ENCODE data around the gene TP53BP2.
"Not testable (repeated sequence)": the region's sequence is repeated elsewhere in the genome, so short reads cannot be mapped to it uniquely, and the experiment has no call there.

The TP53BP2 gene

DNA sequence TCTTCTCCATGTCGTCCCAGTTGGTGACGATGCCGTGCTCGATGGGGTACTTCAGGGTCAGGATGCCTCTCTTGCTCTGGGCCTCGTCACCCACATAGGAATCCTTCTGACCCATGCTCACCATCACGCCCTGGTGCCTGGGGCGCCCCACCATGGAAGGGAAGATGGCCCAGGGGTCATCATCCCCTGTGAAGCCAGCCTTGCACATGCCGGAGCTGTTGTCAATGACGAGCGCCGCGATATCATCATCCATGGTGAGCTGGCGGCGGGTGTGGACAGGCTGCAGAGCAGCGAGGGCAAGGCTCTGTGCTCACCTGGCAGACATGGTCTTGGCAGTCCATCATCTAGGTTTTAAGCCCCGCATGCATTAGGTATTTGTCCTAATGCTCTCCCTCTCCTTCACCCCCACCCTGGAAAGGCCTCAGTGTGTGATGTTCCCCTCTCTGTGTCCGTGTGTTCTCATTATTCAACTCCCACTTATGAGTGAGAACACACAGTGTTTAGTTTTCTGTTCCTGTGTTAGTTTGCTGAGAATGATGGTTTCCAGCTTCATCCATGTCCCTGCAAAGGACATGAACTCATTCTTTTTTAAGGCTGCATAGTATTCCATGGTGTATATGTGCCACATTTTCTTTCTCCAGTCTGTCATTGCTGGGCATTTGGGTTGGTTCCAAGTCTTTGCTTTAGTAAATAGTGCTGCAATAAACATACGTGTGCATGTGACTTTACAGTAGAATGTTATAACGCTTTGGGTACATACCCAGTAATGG is 19.0 kb upstream of the TP53BP2 start:
- H3K9me3 Mint-ChIP-seq, H3K4me3 Mint-ChIP-seq, H3K36me3 Mint-ChIP-seq, H3K27ac Mint-ChIP-seq, H3K27me3 Mint-ChIP-seq, H3K4me1 Mint-ChIP-seq: not testable (repeated sequence)

DNA sequence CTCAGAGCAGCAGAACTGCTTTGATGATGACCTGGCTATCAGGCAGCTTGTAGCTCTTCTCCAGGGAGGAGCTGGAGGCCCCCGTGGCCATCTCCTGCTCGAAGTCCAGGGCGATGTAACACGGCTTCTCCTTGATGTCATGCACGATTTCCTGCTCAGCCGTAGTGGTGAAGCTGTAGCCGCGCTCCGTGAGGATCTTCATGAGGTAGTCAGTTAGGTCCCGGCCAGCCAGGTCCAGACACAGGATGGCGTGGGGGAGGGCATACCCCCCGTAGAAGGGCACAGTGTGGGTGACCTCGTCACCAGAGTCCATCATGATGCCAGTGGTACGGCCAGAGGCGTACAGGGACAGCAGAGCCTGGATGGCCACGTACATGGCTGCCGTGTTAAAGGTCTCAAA is 18.3 kb upstream of the TP53BP2 start:
- no peaks in the 10 kb centered on the region for H3K4me1 Mint-ChIP-seq
- no peak overlapping the region for H3K4me3 Mint-ChIP-seq
- H3K27me3 Mint-ChIP-seq: no peaks in the 10 kb centered on the region

DNA sequence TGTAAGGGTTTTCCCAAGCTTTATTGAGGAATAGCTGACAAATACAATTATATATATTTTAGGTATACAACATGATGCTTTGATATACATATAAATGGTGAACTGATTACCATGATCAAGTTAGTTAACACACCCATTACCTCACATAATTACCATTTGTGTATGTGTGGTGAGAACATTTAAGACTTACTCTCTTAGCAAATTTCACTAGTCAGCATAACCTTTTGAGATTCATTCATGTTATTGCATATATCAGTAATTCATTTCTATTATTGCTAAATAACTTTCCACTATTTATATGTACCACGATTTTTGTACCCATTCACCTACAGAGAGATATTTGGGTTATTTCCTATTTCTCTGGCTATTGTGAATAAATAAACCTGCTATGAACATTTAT is 16.2 kb upstream of the TP53BP2 start:
- H3K27ac Mint-ChIP-seq: no peak overlapping the region
- no peaks in the 10 kb centered on the region for H3K27me3 Mint-ChIP-seq
- H3K4me1 Mint-ChIP-seq: no peaks in the 10 kb centered on the region
- no peak overlapping the region for H3K4me3 Mint-ChIP-seq
- H3K9me3 Mint-ChIP-seq: no peaks in the 10 kb centered on the region
- no peaks in the 10 kb centered on the region for H3K36me3 Mint-ChIP-seq

More for the DNA sequence above, 18.3 kb upstream of the TP53BP2 start:
- Mint-ChIP-seq H3K27ac (no peak overlapping the region), H3K9me3 (no peaks in the 10 kb centered on the region), H3K36me3 (no peaks in the 10 kb centered on the region)

DNA sequence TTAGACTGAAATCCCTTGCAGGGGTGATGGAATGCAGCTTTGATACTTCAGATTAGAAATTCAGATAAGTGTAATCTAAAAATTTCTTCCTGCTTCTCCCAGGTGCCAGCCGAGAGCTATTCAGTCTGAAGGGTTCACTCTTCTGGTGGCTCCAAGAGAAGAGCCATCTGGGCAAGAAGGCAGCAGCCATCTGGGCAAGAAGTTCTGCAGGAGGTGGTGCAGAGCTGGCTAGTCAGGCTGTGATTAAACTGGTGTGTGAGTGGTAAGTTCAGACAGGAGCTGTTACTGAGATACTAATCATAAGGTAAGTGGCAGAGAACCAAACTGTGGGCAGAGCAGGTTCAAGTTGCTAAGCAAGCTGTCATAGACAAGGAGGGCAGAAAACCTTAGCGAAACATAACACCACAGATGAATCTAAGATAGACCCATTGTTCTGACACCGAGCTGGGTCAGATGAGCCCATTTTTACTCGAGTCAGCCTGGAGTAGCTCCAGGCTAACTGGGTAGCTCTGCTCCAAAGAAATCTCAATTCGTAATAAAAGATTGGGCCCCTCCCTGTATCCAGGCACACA is 14.4 kb upstream of the TP53BP2 start:
- H3K4me3 Mint-ChIP-seq: no peak overlapping the region
- no peaks in the 10 kb centered on the region for H3K4me1 Mint-ChIP-seq
- no peaks in the 10 kb centered on the region for H3K36me3 Mint-ChIP-seq
- H3K9me3 Mint-ChIP-seq: no peaks in the 10 kb centered on the region
- no peak overlapping the region for H3K27ac Mint-ChIP-seq
- H3K27me3 Mint-ChIP-seq: no peaks in the 10 kb centered on the region

DNA sequence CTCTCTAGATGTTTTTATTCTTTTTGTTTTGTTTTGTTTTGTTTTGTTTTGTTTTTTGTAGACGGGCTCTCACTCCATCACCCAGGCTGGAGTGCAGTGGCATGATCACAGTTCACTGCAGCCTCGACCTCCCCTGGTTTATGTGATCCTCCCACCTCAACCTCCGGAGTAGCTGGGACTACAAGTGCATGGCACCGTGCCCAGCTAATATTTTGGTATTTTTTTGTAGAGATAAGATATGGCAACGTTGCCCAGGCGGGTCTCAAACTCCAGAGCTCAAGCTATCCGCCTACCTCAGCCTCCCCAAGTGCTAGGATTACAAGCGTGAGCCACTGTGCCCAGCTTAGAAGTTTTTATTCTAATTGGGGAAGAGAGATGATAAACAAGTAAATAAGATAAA is 13.3 kb upstream of the TP53BP2 start:
- no peaks in the 10 kb centered on the region for H3K36me3 Mint-ChIP-seq

GRCh38 chr1:223856386-223856785 is 10.6 kb upstream of the TP53BP2 start:
- H3K9me3 Mint-ChIP-seq: no peaks in the 10 kb centered on the region
- no peak overlapping the region for H3K27ac Mint-ChIP-seq
- H3K36me3 Mint-ChIP-seq: no peaks in the 10 kb centered on the region
- no peaks in the 10 kb centered on the region for H3K4me1 Mint-ChIP-seq
- H3K4me3 Mint-ChIP-seq: no peak overlapping the region
- H3K27me3 Mint-ChIP-seq: no peaks in the 10 kb centered on the region

More for the DNA sequence above, 13.3 kb upstream of the TP53BP2 start:
- no peaks in the 10 kb centered on the region for H3K4me1 Mint-ChIP-seq
- no peaks in the 10 kb centered on the region for H3K9me3 Mint-ChIP-seq
- H3K4me3 Mint-ChIP-seq: no peak overlapping the region
- H3K27me3 Mint-ChIP-seq: no peaks in the 10 kb centered on the region
- H3K27ac Mint-ChIP-seq: no peak overlapping the region

- H3K36me3 Mint-ChIP-seq: no peaks in the 10 kb centered on the region
- H3K9me3 Mint-ChIP-seq: no peaks in the 10 kb centered on the region
- H3K4me1 Mint-ChIP-seq: peaks cover 6% of the 10 kb centered on the region
- H3K27me3 Mint-ChIP-seq: no peaks in the 10 kb centered on the region
- no peak overlapping the region for H3K4me3 Mint-ChIP-seq
- no peak overlapping the region for H3K27ac Mint-ChIP-seq
These were observed 8.0 kb upstream of the TP53BP2 start for GRCh38 chr1:223853748-223854147.

DNA sequence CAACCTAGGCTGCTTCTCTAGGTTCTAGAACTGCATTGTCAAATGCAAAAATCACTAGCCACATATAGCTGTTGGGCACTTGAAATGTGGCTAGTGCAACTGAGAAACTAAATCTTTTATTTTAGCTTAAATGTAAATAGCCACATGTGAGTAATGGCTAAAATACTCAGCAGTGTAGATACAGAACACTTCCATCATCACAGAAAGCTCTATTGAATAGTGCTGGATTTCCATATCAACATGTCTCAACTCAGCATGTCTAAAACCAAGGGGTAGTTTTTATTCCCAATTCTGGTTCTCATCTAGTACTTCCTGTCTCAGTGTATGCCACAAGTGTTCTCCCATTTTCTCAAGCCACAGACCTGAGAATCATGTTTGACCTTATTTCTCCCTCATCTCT is 7.5 kb upstream of the TP53BP2 start:
- H3K36me3 Mint-ChIP-seq: no peaks in the 10 kb centered on the region
- H3K4me1 Mint-ChIP-seq: peaks cover 6% of the 10 kb centered on the region
- H3K27me3 Mint-ChIP-seq: no peaks in the 10 kb centered on the region
- no peak overlapping the region for H3K4me3 Mint-ChIP-seq
- no peak overlapping the region for H3K27ac Mint-ChIP-seq
- H3K9me3 Mint-ChIP-seq: no peaks in the 10 kb centered on the region

DNA sequence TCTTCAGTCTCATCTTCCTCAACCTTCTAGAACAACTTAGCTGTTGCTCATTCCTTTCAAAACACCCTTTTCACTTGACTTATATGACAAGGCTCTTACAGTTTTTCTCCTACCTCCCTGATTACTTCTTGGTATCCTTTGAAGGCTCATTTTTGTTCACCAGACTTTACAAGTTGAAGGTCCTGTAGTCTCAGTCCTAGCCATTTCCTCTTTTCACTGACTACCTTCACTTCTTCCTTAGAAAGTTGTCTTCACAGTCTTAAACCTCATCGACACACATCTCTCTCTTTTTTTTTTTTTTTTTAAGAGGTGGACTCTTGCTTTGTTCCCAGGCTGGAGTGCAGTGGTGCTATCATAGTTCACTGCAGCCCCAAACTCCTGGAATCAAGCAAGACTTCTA is 6.6 kb upstream of the TP53BP2 start:
- H3K27me3 Mint-ChIP-seq: no peaks in the 10 kb centered on the region
- no peak overlapping the region for H3K27ac Mint-ChIP-seq
- peaks cover 13% of the 10 kb centered on the region for H3K4me1 Mint-ChIP-seq
- no peaks in the 10 kb centered on the region for H3K36me3 Mint-ChIP-seq
- H3K9me3 Mint-ChIP-seq: no peaks in the 10 kb centered on the region
- no peak overlapping the region for H3K4me3 Mint-ChIP-seq

DNA sequence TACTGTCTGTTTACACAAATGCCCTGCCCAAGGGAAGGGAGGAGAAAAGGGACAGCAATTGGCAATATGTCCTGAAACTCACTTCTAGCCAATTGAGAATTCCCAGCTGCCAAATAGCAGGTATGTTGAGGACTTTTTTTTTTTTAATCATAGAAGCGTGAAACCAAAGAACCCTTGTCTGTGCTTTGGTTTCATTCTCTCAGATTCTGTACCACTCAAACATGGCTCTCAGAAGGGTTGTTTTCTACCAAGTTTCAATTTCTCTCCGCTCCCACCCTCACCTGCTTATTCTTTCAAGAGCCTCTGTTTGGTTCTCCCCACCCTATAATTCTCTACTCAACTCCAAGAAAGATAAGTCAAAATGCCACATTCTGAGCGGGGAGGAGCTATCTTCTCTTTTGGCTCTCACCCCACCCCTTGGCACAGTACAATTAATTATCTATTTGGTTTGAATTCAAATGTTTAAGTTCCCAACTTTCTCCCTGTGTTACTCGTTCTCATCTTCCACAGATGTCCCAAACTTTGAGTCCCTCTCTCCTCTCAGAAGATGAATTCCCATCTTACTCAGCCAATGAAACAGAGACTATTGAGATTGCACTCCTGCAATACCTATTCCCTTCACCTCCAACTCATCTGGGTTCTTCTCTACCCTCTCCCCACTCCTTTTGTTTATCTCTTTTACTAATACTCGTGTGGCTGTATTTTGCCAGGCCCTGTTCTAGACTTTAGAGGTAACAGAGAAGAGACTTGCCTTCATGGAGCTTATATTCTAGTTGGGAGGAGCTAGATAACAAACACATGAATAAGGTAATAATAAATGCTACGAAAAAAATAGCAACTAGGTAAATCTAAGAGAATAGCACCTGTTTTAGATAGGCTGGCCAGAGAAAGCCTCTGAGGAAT is 3.9 kb upstream of the TP53BP2 start:
- Mint-ChIP-seq H3K36me3 (no peaks in the 10 kb centered on the region), H3K9me3 (no peaks in the 10 kb centered on the region), H3K27ac (no peak overlapping the region), H3K4me1 (peaks cover 21% of the 10 kb centered on the region), H3K4me3 (no peak overlapping the region), H3K27me3 (no peaks in the 10 kb centered on the region)

GRCh38 chr1:223848536-223848935 is 2.8 kb upstream of the TP53BP2 start:
- H3K36me3 Mint-ChIP-seq: no peaks in the 10 kb centered on the region
- peaks cover 30% of the 10 kb centered on the region for H3K4me1 Mint-ChIP-seq
- no peaks in the 10 kb centered on the region for H3K9me3 Mint-ChIP-seq
- H3K4me3 Mint-ChIP-seq: no peak overlapping the region
- no peak overlapping the region for H3K27ac Mint-ChIP-seq
- H3K27me3 Mint-ChIP-seq: no peaks in the 10 kb centered on the region

DNA sequence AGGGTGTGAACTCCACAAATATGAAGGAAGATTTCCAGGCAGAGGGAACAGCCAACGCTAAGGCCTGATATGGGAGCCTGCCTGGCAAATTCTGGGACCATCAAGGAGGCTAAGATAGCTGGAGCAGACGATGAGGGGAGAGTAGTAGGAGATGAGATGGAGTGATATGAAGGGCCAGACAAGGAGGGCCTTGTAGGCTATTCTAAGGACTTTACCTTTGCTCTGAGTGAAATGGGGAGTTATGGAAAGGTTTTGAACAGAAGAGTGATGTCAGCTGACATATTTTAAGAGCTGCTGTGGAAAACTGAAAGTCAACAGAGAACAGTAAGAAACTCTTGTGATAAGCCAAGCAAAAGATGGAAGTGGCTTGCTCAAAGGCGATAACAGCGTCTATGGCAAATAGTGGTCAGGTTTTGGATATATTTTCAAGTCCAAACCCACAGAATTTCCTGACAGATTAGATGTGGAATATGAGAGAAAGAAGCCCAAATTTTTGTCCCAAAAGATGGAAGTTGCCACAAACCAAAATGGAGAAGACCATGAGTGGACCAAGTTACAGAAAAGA is 2.1 kb upstream of the TP53BP2 start:
- Mint-ChIP-seq H3K9me3 (no peaks in the 10 kb centered on the region), H3K27ac (peak overlapping the region; percentile 25), H3K36me3 (no peaks in the 10 kb centered on the region), H3K4me3 (peak overlapping the region; percentile 13), H3K27me3 (no peaks in the 10 kb centered on the region), H3K4me1 (peaks cover 32% of the 10 kb centered on the region)

GRCh38 chr1:223845037-223845809 is 524 bp downstream of the TP53BP2 start:
- Mint-ChIP-seq H3K9me3 (no peaks in the 10 kb centered on the region), H3K4me1 (peaks cover 46% of the 10 kb centered on the region), H3K36me3 (no peaks in the 10 kb centered on the region), H3K27me3 (no peaks in the 10 kb centered on the region), H3K27ac (peak overlapping the region; percentile 99), H3K4me3 (peak overlapping the region; percentile 97)

GRCh38 chr1:223844787-223845036 is 1.0 kb downstream of the TP53BP2 start:
- no peaks in the 10 kb centered on the region for H3K36me3 Mint-ChIP-seq
- peak overlapping the region; percentile 97 for H3K4me3 Mint-ChIP-seq
- H3K27ac Mint-ChIP-seq: peak overlapping the region; percentile 99
- no peaks in the 10 kb centered on the region for H3K27me3 Mint-ChIP-seq
- H3K9me3 Mint-ChIP-seq: no peaks in the 10 kb centered on the region
- peaks cover 49% of the 10 kb centered on the region for H3K4me1 Mint-ChIP-seq

Measured in activated naive CD4-positive, alpha-beta T cell treated with anti-CD3 and anti-CD28 coated beads, Interleukin-2, amount 50 U/mL, for 24 hours (primary cell).